ENCODE data around the gene CAPZB. TPM values are rescaled to one million over a fixed set of nuclear protein-coding genes. Genes with fewer than 3 reads are reported as not detected.

The CAPZB gene
- total RNA-seq, 1 donor from 2014 or later, result 352 TPM

- H3K4me3 Mint-ChIP-seq (ENCODE audit: unreplicated experiment), result no peak overlapping the region
- no peaks in the 10 kb centered on the region for H3K27me3 Mint-ChIP-seq (ENCODE audit: low read depth)
- no peaks in the 10 kb centered on the region for H3K4me1 Mint-ChIP-seq (ENCODE audit: low read depth)
- H3K36me3 Mint-ChIP-seq (ENCODE audit: low read depth), result peaks cover 25% of the 10 kb centered on the region
- no peak overlapping the region for H3K27ac Mint-ChIP-seq (ENCODE audit: unreplicated experiment)
- DNase-seq (ENCODE audit: low spot score), result no peak
- TF ChIP-seq CTCF (IDR thresholded peaks at IDR 0.05), result no peak
- no peaks in the 10 kb centered on the region for H3K9me3 Mint-ChIP-seq (ENCODE audit: low read depth)
These were observed 137.7 kb downstream of the CAPZB start for GRCh38 chr1:19347533-19348172.

- Mint-ChIP-seq H3K9me3 (ENCODE audit: low read depth) (no peaks in the 10 kb centered on the region), H3K4me1 (ENCODE audit: low read depth) (no peaks in the 10 kb centered on the region)
- no peak for DNase-seq (ENCODE audit: low spot score)
These were observed 139.3 kb downstream of the CAPZB start for GRCh38 chr1:19346026-19346425.

GRCh38 chr1:19345391-19345790, 139.9 kb downstream of the CAPZB start:
- DNase-seq (ENCODE audit: low spot score), result no peak
- no peaks in the 10 kb centered on the region for H3K27me3 Mint-ChIP-seq (ENCODE audit: low read depth)
- no peaks in the 10 kb centered on the region for H3K4me1 Mint-ChIP-seq (ENCODE audit: low read depth)
- peaks cover 30% of the 10 kb centered on the region for H3K36me3 Mint-ChIP-seq (ENCODE audit: low read depth)
- no peaks in the 10 kb centered on the region for H3K9me3 Mint-ChIP-seq (ENCODE audit: low read depth)
- H3K27ac Mint-ChIP-seq (ENCODE audit: unreplicated experiment), result no peak overlapping the region
- TF ChIP-seq CTCF (IDR thresholded peaks at IDR 0.05), result no peak
- H3K4me3 Mint-ChIP-seq (ENCODE audit: unreplicated experiment), result no peak overlapping the region

More at GRCh38 chr1:19346026-19346425, 139.3 kb downstream of the CAPZB start:
- Mint-ChIP-seq H3K27me3 (ENCODE audit: low read depth) (no peaks in the 10 kb centered on the region), H3K4me3 (ENCODE audit: unreplicated experiment) (no peak overlapping the region), H3K36me3 (ENCODE audit: low read depth) (peaks cover 26% of the 10 kb centered on the region), H3K27ac (ENCODE audit: unreplicated experiment) (no peak overlapping the region)
- no peak for TF ChIP-seq CTCF (IDR thresholded peaks at IDR 0.05)

GRCh38 chr1:19344831-19345230, 140.5 kb downstream of the CAPZB start:
- TF ChIP-seq CTCF (IDR thresholded peaks at IDR 0.05), result no peak
- no peaks in the 10 kb centered on the region for H3K9me3 Mint-ChIP-seq (ENCODE audit: low read depth)
- no peak overlapping the region for H3K4me3 Mint-ChIP-seq (ENCODE audit: unreplicated experiment)
- DNase-seq (ENCODE audit: low spot score), result no peak
- peak overlapping the region; percentile 45 for H3K27ac Mint-ChIP-seq (ENCODE audit: unreplicated experiment)
- no peaks in the 10 kb centered on the region for H3K4me1 Mint-ChIP-seq (ENCODE audit: low read depth)
- H3K36me3 Mint-ChIP-seq (ENCODE audit: low read depth), result peaks cover 28% of the 10 kb centered on the region
- H3K27me3 Mint-ChIP-seq (ENCODE audit: low read depth), result no peaks in the 10 kb centered on the region

GRCh38 chr1:19344372-19344810, 140.9 kb downstream of the CAPZB start:
- no peak for DNase-seq (ENCODE audit: low spot score)
- Mint-ChIP-seq H3K27me3 (ENCODE audit: low read depth) (no peaks in the 10 kb centered on the region), H3K36me3 (ENCODE audit: low read depth) (peaks cover 26% of the 10 kb centered on the region), H3K9me3 (ENCODE audit: low read depth) (no peaks in the 10 kb centered on the region), H3K4me1 (ENCODE audit: low read depth) (no peaks in the 10 kb centered on the region), H3K4me3 (ENCODE audit: unreplicated experiment) (no peak overlapping the region), H3K27ac (ENCODE audit: unreplicated experiment) (peak overlapping the region; percentile 45)
- TF ChIP-seq CTCF (IDR thresholded peaks at IDR 0.05), result peak; percentile 86

Data from chondrocyte (in vitro differentiated cells).